Left cardiac atrium (tissue), 4 donors: ENCODE measurements around the gene CDH13. TPM values are rescaled to one million over a fixed set of nuclear protein-coding genes. Genes with fewer than 3 reads are reported as not detected.

Source experiments
- ATAC-seq, 2 donors: fragments of 200-7000 bp; cut with Tn5 transposase; one replicate each; pipeline ENCODE4 v1.9.1; 2020; ENCODE audit warnings: mild to moderate bottlenecking in 2 of 2, moderate library complexity in 2 of 2
- DNase-seq: peaks from one replicate; pipeline ENCODE4 v3.0.0-alpha.2; 2020
- intact Hi-C, 2 donors: fragments of 100-400 bp; cut with DNase I; formaldehyde crosslinking; loops; one replicate each; pipeline versions ENCODE4 v1.14.1 to v1.15.1; 2022 to 2023
- total RNA-seq, 2 donors: library from RNA; stranded (reverse); fragmentation: NEBNext Ultra II Directional; extraction: Animal tissue kit (Norgen Biotek cat#: 25700); gene quantifications; one replicate each; pipeline ENCODE4 v1.2.1, GENCODE V29; 2021
- donor health status: DM: no; HTN: yes; CAD: no.
- donor health status: DM: no; HTN: yes; CAD: no; lungs with severe emphysema.
- donor health status: DM: yes; HTN: yes; CAD: no.
- donor health status: Dilated cardiomyopathy.

The CDH13 gene
- total RNA-seq, 2 donors from 2014 or later = 68.6 to 100 TPM

- intact Hi-C loops = no loop called here
- DNase-seq (no peak), ATAC-seq (peak; percentile 72 to 75)
Observed at GRCh38 chr16:82667437-82667836, 40.7 kb downstream of the CDH13 start.

- intact Hi-C loops = no loop called here
- ATAC-seq = peak in 1 of 2 donors; percentile 21
- no peak for DNase-seq
Observed at GRCh38 chr16:82668094-82668493, 41.3 kb downstream of the CDH13 start.

- no peak for ATAC-seq
- no peak for DNase-seq
- intact Hi-C loops = no loop called here
Observed at GRCh38 chr16:82671741-82672140, 45.0 kb downstream of the CDH13 start.

DNA sequence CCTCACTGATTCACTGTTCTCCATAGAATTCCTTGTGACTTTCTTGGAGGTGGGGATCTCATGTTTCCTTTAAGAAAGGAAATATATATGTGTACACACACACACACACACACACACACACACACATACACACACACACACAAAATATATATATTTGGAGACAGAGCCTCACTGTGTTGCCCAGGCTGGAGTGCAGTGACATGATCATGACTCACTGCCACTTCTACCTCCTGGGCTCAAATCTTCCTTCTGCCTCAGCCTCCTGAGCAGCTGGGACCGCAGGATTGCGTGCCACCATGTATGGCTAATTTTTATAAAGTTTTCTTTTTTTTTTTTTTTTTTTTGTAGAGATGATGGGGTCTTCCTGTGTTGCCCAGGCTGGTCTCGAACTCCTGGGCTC, 45.9 kb downstream of the CDH13 start:
- intact Hi-C loops = no loop called here
- no peak for ATAC-seq
- no peak for DNase-seq

GRCh38 chr16:82675300-82675699, 48.5 kb downstream of the CDH13 start:
- ATAC-seq = no peak
- intact Hi-C loops = no loop called here
- DNase-seq = no peak

DNA sequence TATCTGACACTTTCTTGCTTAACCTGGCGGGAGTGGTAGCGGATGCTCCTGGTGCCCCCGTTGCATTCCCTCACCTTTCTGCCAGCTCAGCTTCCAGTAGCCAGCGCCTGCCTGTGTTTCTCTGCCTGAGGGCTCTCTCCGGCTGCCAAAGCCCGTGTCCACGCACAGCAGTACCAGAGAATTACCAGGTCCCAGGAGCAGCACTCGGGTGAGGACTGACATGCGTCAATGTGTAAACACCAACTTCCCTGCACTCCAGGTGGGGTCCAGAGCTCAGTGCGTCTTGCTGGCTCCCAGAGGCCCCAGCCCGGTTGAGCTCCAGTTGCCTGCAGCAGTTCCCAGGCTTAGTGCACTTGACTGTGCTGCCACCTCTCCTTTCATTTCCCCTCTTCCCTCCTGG, 54.8 kb downstream of the CDH13 start:
- no peak for ATAC-seq
- intact Hi-C loops = no loop called here
- no peak for DNase-seq

GRCh38 chr16:82682767-82683166, 56.0 kb downstream of the CDH13 start:
- DNase-seq = peak; percentile 36
- ATAC-seq = peak; percentile 61 to 63
- intact Hi-C loops = no loop called here

- ATAC-seq (no peak), DNase-seq (no peak)
- intact Hi-C loops = no loop called here
Observed at GRCh38 chr16:82684256-82684655, 57.5 kb downstream of the CDH13 start.

DNA sequence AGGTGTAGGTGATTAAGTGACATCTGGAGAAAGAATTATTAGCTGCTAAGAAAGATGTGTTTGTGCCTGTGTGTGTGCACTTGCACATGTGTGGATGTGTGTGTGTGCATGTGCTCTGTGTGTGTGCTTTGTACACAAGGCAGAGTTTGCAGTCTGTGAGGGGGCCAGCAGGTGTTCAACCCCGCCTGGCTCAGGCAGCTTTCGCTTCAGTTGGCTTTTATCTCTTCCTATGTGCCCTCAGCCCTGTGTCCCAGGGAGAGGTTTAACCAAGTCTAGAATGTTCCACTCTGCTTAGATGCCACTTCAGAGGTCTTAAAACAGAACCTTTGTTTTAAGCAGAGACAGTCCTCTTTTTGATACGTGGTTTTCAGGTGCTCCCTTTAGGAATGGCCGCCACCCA, 58.8 kb downstream of the CDH13 start:
- intact Hi-C loops = no loop called here
- ATAC-seq (no peak), DNase-seq (no peak)

DNA sequence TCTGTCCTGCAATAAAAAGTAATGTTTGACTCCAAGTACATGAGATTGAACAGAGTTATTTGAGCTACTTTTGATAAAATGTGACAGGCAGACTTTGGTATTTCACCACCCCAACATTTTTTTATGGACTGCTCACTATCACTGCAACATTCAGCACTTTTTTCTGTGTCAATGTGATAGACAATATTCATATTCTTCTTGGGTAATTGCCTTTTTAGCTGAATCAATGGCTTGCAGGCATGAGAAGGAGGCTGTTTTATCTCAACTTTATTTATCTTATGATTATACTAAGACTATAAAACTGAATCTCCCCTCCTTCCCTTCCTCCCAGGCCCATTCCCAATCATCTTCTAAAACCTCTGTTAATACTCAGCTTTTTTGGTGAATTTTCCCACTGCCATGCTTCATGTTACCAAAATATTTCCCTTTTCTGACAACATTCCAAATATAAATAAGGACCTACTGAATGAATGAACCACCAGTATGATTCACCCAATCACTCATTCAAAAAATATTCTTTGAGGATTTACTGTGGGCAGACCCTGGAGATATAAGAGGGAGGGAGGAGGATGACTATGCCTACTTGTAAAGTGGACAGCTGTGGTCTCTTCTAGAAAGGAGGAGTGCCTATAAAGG, 67.6 kb downstream of the CDH13 start:
- no peak for DNase-seq
- no peak for ATAC-seq
- intact Hi-C loops = no loop called here

DNA sequence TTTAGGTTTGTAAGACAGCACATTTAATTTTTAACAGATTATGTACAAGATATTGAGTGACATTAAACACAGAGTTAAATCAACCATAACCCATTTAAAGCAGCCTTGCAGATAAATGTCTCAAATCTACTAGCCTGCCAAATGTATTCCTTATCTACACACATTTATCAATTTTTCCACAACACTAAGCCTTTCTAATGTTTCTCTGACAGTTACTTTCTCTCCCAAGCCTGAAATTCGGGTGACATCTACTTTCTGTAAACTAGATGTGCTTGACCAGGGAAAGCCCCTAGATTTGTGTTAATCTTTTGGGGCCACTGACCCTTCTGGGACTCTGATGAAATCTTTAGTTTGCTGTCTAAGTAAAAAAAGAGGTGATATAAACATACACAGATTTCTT, 69.0 kb downstream of the CDH13 start:
- no peak for ATAC-seq
- DNase-seq = no peak
- intact Hi-C loops = loop anchor here in 1 of 2 donors (5.0 kb wide), 2 partner anchors 34 to 59 kb away; no protein-coding TSS in a partner anchor

- intact Hi-C loops = loop anchor here in 1 of 2 donors (5.0 kb wide), 2 partner anchors 37 to 62 kb away; no protein-coding TSS in a partner anchor
- DNase-seq (no peak), ATAC-seq (peak; percentile 18)
Observed at GRCh38 chr16:82699260-82699659, 72.5 kb downstream of the CDH13 start.

- intact Hi-C loops = loop anchor here in 1 of 2 donors (5.0 kb wide), 2 partner anchors 38 to 63 kb away; no protein-coding TSS in a partner anchor
- DNase-seq (no peak), ATAC-seq (peak; percentile 77 to 83)
Observed at GRCh38 chr16:82699711-82700495, 73.1 kb downstream of the CDH13 start.

DNA sequence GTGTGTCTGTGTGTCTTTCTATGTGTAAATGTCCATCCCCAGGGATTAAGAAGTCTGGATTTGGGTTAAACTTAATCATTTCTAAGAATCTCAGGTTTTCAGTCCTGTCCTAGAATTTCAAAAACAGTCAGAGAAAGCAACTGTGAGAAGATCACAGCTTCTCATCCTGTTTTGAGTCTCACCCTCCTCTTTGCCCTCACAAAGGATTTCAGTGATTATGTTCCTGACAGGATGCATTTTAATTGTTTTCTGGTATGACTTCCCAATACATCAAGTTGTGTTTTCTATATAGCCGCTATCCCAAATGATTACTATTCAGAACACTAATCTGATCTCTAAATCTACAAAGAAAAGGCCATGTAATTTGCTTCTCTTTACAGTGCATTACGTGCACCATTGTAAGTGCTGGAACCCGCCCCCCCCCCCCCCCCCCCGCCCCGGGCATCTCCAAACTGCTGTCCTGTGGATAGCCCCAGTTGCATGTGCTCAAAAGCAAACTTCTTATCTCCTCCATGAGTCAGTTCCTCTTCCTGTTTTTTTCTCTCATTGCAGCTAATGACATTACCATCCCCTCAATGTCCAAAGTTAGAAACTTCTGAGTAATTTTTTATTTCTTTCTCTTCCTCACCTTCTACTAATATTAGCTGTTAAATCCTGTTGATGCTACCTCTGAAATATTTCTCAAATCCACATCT, 73.9 kb downstream of the CDH13 start:
- peak; percentile 43 to 79 for ATAC-seq
- no peak for DNase-seq
- intact Hi-C loops = no loop called here

- intact Hi-C loops = no loop called here
- ATAC-seq = peak in 1 of 2 donors; percentile 66
- no peak for DNase-seq
Observed at GRCh38 chr16:82701442-82701955, 74.7 kb downstream of the CDH13 start.

DNA sequence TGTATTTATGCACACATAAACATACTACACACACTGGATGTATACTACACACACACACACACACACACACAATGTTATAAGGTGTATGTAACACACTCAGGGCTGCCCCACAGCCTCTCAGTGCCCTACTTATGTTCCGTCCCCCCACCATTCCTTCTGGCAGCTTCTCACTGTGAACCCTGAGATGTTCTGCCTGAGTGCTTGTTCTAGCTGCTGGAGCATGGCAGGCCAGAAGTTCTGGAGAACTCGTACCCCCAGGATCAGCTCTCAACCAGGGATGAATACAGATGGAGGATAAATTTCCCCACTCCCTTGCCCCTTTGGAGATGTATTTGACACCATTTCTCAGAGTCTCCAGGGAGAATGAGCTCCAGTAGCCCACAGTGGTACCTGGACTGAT, 76.4 kb downstream of the CDH13 start:
- intact Hi-C loops = no loop called here
- DNase-seq = no peak
- no peak for ATAC-seq

- DNase-seq = no peak
- intact Hi-C loops = no loop called here
- ATAC-seq = no peak
Observed at GRCh38 chr16:82703871-82704768, 77.4 kb downstream of the CDH13 start.

- no peak for DNase-seq
- intact Hi-C loops = no loop called here
- no peak for ATAC-seq
Observed at GRCh38 chr16:82709987-82710386, 83.2 kb downstream of the CDH13 start.

DNA sequence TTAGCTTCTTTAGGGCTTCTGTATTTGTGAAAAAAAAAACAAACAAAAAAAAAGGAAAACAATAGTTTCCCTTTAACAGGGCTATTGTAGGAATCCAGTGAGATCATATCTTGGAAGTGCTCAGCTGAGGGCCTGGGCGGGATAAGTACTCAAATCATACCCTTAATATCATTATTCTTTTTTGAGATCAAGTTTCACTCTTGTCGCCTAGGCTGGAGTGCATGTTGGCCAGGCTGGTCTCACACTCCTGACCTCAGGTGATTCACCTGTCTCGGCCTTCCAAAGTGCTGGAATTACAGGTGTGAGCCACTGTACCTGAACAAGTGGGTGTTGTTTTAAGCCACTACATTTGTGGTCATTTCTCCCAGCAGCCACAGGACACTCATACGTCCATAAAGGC, 87.0 kb downstream of the CDH13 start:
- intact Hi-C loops = no loop called here
- ATAC-seq = no peak
- DNase-seq = no peak
